Testis (tissue), 2 donors: ENCODE data around the gene TTC29.

Source experiments
- POLR2A ChIP-seq: fragments of 450-650 bp; IDR thresholded peaks from one replicate; pipeline ENCODE4 v1.6.1; 2017; ENCODE audit warnings: antibody characterized with exemption, mild to moderate bottlenecking, moderate library complexity
- TF ChIP-seq, protein P1 (sequence below), 3 experiments: fragments of 450-650 bp in 2 of 3; fragments of 200-600 bp in 1 of 3; sonication (generic) in 1 of 3; IDR thresholded peaks; one replicate each; pipeline ENCODE4 v1.5.1; 2016 to 2019; ENCODE audit warnings: antibody characterized with exemption in 3 of 3, mild to moderate bottlenecking in 2 of 3, moderate library complexity in 1 of 3

DNA sequence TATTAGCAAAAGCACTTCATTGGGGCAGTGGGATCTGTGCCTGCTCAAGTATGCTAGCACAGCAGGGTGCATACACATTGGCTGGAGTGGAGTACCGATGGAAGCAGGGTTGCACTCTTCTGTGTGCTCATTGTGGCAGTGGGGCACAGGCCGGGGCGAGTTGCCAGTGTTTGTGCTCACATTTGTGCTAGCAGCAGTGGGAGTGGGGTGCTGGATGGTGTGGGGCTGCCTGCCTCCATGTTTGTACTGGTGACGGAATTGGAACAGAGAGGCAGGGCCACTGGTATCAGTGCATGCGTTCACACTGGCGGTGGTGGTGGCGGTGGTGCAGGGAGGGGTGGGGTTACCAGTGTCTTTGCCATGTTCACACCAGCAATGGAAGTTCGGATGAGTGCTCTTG lies 169.0 kb downstream of the TTC29 start:
- TF ChIP-seq, protein P1, sequence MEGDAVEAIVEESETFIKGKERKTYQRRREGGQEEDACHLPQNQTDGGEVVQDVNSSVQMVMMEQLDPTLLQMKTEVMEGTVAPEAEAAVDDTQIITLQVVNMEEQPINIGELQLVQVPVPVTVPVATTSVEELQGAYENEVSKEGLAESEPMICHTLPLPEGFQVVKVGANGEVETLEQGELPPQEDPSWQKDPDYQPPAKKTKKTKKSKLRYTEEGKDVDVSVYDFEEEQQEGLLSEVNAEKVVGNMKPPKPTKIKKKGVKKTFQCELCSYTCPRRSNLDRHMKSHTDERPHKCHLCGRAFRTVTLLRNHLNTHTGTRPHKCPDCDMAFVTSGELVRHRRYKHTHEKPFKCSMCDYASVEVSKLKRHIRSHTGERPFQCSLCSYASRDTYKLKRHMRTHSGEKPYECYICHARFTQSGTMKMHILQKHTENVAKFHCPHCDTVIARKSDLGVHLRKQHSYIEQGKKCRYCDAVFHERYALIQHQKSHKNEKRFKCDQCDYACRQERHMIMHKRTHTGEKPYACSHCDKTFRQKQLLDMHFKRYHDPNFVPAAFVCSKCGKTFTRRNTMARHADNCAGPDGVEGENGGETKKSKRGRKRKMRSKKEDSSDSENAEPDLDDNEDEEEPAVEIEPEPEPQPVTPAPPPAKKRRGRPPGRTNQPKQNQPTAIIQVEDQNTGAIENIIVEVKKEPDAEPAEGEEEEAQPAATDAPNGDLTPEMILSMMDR (IDR thresholded peaks at IDR 0.05): no peak
- TF ChIP-seq POLR2A: no peak
